Gastrocnemius medialis (tissue), 4 donors: ENCODE data around the gene SEC22C. TPM values are rescaled to one million over a fixed set of nuclear protein-coding genes. Genes with fewer than 3 reads are reported as not detected.

ENCODE experiments used
- ATAC-seq, 2 donors: fragments of 150-250 bp; one replicate each; pipeline ENCODE4 v1.9.1; 2016
- DNase-seq, 2 donors: peaks; one replicate each; pipeline ENCODE4 v3.0.0-alpha.2; 2019
- H3K27ac ChIP-seq, 4 donors: fragments of 200-600 bp; sonication (generic); 1 replicate in 1 of 4; 2 replicates in 3 of 4; pipeline ENCODE4 v1.5.1; 2016 to 2018; ENCODE audit warnings: mild to moderate bottlenecking in 2 of 4, moderate library complexity in 1 of 4
- H3K27me3 ChIP-seq, 3 donors: fragments of 200-600 bp; sonication (generic) in 2 of 3; 1 replicate in 1 of 3; 2 replicates in 2 of 3; pipeline versions ENCODE4 v1.5.1 to v1.6.0; 2016 to 2019; ENCODE audit warnings: mild to moderate bottlenecking in 1 of 3, moderate library complexity in 1 of 3
- H3K36me3 ChIP-seq, 2 donors: fragments of 200-600 bp; sonication (generic) in 1 of 2; one replicate each; pipeline ENCODE4 v1.5.1; 2017 to 2018
- H3K4me1 ChIP-seq, 2 donors: fragments of 200-600 bp; sonication (generic) in 1 of 2; one replicate each; pipeline ENCODE4 v1.5.1; 2016 to 2017; ENCODE audit warnings: mild to moderate bottlenecking in 2 of 2
- H3K4me3 ChIP-seq, 4 donors: fragments of 200-600 bp; sonication (generic) in 3 of 4; 1 replicate in 1 of 4; 2 replicates in 3 of 4; pipeline ENCODE4 v1.5.1; 2016 to 2019; ENCODE audit warnings: mild to moderate bottlenecking in 2 of 4
- H3K9me3 ChIP-seq, 3 donors: fragments of 200-600 bp; sonication (generic) in 2 of 3; 1 replicate in 1 of 3; 2 replicates in 2 of 3; pipeline ENCODE4 v1.5.1; 2016 to 2019
- POLR2A ChIP-seq, 2 donors: fragments of 450-650 bp; IDR thresholded peaks; one replicate each; pipeline ENCODE4 v1.6.1; 2017; ENCODE audit warnings: antibody characterized with exemption in 2 of 2, mild to moderate bottlenecking in 2 of 2, moderate library complexity in 2 of 2
- in situ Hi-C, 4 donors: fragments of 200-750 bp; cut with MboI; loops; one replicate each; pipeline versions ENCODE4 v1.15.0 to v1.8.0; 2017; ENCODE audit warnings: low sequenced_read_pairs in 4 of 4
- intact Hi-C: fragments of 100-400 bp; cut with DNase I; formaldehyde crosslinking; loops from one replicate; pipeline ENCODE4 v1.15.1; 2023; ENCODE audit warnings: low total_unique reads
- total RNA-seq, 4 donors: library from RNA; depleted of rRNA; stranded (reverse); fragments of >200 nt; gene quantifications; one replicate each; pipeline versions ENCODE4 v1.1.0 to v1.2.3, GENCODE V29; 2016
- TF ChIP-seq, protein P1 (sequence below), 5 experiments: fragments of 450-650 bp in 3 of 5; fragments of 200-600 bp in 2 of 5; sonication (generic) in 2 of 5; IDR thresholded peaks in 4 of 5; conservative IDR thresholded peaks in 1 of 5; 1 replicate in 4 of 5; 2 replicates in 1 of 5; pipeline ENCODE4 v1.5.1; 2016 to 2019; ENCODE audit warnings: antibody characterized with exemption in 5 of 5, mild to moderate bottlenecking in 3 of 5, moderate library complexity in 3 of 5

SEC22C gene
- total RNA-seq, 4 donors from 2014 or later = 35.5 to 54.6 (median 40.6) TPM

DNA sequence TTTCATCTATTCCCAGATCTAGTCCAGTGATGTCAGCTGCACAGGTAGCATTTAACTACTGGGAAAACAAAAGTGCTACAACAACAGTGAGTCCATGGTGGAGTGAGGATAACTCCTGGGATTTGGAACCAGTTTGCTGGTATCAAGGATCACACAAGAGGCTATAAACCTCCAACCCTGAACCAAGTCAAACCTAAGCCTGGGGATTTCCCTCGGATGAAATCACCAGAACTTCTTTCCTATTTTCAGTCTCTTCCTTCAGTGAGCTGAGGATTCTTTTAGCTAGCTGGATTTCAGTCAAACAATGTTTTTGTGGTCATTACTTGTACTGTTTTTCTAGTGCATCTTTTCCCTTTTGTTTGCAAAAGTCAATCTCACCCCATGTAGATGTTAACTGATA is 31.5 kb downstream of the SEC22C start:
- intact Hi-C loops (no loop called here), in situ Hi-C loops (loop anchor here in 1 of 4 donors (25.0 kb wide), 1 partner anchor 313 kb away; no protein-coding TSS in a partner anchor)
- DNase-seq = no peak
- ATAC-seq = no peak
- Histone ChIP-seq H3K27ac (no peak overlapping the region), H3K9me3 (no peaks in the 10 kb centered on the region), H3K36me3 (peaks cover 0 to 22% of the 10 kb centered on the region in 2 donors), H3K4me1 (peaks cover 0 to 5% of the 10 kb centered on the region in 2 donors), H3K4me3 (no peak overlapping the region), H3K27me3 (no peaks in the 10 kb centered on the region)
- TF ChIP-seq, protein P1, sequence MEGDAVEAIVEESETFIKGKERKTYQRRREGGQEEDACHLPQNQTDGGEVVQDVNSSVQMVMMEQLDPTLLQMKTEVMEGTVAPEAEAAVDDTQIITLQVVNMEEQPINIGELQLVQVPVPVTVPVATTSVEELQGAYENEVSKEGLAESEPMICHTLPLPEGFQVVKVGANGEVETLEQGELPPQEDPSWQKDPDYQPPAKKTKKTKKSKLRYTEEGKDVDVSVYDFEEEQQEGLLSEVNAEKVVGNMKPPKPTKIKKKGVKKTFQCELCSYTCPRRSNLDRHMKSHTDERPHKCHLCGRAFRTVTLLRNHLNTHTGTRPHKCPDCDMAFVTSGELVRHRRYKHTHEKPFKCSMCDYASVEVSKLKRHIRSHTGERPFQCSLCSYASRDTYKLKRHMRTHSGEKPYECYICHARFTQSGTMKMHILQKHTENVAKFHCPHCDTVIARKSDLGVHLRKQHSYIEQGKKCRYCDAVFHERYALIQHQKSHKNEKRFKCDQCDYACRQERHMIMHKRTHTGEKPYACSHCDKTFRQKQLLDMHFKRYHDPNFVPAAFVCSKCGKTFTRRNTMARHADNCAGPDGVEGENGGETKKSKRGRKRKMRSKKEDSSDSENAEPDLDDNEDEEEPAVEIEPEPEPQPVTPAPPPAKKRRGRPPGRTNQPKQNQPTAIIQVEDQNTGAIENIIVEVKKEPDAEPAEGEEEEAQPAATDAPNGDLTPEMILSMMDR (IDR thresholded peaks at IDR 0.05 in 4 of 5, conservative IDR thresholded peaks at IDR 0.05 in 1 of 5) = no peak
- TF ChIP-seq POLR2A (IDR thresholded peaks at IDR 0.05) = no peak

DNA sequence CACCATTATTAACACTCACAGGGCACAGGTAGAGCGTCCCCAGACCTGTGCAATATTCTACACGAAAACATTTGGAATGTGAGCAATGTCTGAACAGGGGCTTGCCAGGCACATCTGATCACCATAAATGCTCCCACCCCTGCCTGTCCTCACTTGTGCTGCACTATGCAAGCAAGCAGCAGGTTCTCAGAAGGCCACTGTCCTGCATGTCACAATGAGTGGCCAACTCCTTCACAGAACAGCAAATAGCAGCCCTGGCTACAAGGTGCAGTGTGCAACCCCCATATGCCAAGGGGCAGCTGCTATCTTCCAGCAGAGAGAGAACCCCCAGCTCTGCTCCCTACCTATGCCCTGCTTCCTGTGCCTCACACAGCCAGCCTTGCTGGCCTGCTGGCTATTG is 32.6 kb downstream of the SEC22C start:
- intact Hi-C loops = loop anchor here (5.0 to 10.0 kb wide), 2 partner anchors 47 to 654 kb away; partner anchors contain the start of gene VIPR1
- Histone ChIP-seq H3K27me3 (no peaks in the 10 kb centered on the region), H3K36me3 (peaks cover 0 to 10% of the 10 kb centered on the region in 2 donors), H3K4me1 (peaks cover 0 to 5% of the 10 kb centered on the region in 2 donors), H3K9me3 (no peaks in the 10 kb centered on the region), H3K4me3 (no peak overlapping the region), H3K27ac (no peak overlapping the region)
- in situ Hi-C loops = loop anchor here in 3 of 4 donors (5.0 to 25.0 kb wide), 3 partner anchors 312 to 324 kb away; no protein-coding TSS in a partner anchor
- DNase-seq (no peak), ATAC-seq (no peak)
- TF ChIP-seq, protein P1 (IDR thresholded peaks at IDR 0.05 in 4 of 5, conservative IDR thresholded peaks at IDR 0.05 in 1 of 5) = no peak
- TF ChIP-seq POLR2A (IDR thresholded peaks at IDR 0.05) = no peak

DNA sequence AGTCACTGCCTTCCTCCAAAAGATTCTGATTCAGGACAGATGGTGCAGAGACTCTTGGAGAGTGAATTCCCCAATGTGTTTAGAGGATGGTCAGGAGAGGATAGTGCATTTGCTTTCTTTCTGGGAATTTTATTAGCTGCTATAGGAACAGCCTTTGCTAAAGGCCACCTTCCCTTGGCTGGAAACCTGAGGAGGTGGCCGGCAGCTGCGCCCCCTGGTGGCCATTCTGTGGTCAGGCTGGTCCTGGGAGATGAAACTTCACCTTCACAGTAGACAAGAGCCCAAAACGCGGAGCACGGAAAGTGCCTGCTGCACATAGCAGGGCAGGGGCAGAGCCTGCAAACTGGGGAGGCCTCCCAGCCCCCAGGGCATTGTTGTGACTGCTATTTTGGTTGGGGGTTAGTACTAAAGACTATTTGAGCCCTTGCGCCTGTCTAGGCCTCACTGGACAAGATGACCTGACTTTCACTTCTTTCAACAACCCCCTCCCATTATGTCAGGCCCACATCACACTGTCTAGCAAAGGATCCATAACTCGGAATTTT is 34.3 kb downstream of the SEC22C start:
- peaks cover 0 to 5% of the 10 kb centered on the region in 2 donors for H3K4me1 ChIP-seq
- intact Hi-C loops = loop anchor here (5.0 to 10.0 kb wide), 2 partner anchors 45 to 653 kb away; partner anchors contain the start of gene VIPR1
- no peak overlapping the region for H3K4me3 ChIP-seq
- ATAC-seq (peak; percentile 48 to 82), DNase-seq (peak in 1 of 2 donors; percentile 45)
- TF ChIP-seq, protein P1 (IDR thresholded peaks at IDR 0.05 in 4 of 5, conservative IDR thresholded peaks at IDR 0.05 in 1 of 5) = peak; percentile 63 to 97 (median 84)
- no peak for TF ChIP-seq POLR2A (IDR thresholded peaks at IDR 0.05)
- no peaks in the 10 kb centered on the region for H3K27me3 ChIP-seq
- H3K27ac ChIP-seq = peak overlapping the region in 3 of 4 donors; percentile 20 to 48 (median 47)
- in situ Hi-C loops = loop anchor here in 3 of 4 donors (5.0 to 25.0 kb wide), 3 partner anchors 310 to 323 kb away; no protein-coding TSS in a partner anchor
- H3K9me3 ChIP-seq = no peaks in the 10 kb centered on the region
- H3K36me3 ChIP-seq = no peaks in the 10 kb centered on the region

DNA sequence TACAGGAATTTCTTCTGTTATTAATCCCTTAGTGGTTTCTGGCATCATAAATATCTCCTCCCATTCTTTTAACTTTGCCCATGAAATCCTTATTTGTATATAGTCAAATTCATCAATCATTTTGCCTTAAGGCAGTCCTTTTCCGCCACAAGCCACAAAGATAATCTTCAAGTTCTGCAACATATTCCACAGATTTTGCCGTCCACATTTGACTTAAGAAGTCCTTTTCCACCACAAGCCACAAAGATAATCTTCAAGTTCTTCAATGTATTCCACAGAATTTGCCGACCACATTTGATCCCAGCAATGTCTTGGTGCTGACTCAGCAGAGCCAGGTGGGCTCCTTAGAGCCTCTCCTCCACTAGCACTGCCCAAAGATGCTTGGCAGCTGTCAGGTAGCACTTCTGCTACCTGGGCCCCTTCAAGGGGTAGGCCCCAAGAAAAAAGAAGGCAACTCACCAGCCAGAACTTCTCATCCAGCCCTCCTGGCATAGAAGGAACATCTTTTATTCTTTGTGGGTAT is 35.0 kb downstream of the SEC22C start:
- TF ChIP-seq POLR2A (IDR thresholded peaks at IDR 0.05) = no peak
- TF ChIP-seq, protein P1 (IDR thresholded peaks at IDR 0.05 in 4 of 5, conservative IDR thresholded peaks at IDR 0.05 in 1 of 5) = no peak
- no peak for ATAC-seq
- Histone ChIP-seq H3K27me3 (no peaks in the 10 kb centered on the region), H3K27ac (peak overlapping the region in 3 of 4 donors; percentile 22 to 47 (median 43)), H3K36me3 (no peaks in the 10 kb centered on the region), H3K4me1 (peaks cover 0 to 5% of the 10 kb centered on the region in 2 donors), H3K4me3 (no peak overlapping the region), H3K9me3 (no peaks in the 10 kb centered on the region)
- in situ Hi-C loops = loop anchor here in 3 of 4 donors (5.0 to 25.0 kb wide), 3 partner anchors 309 to 322 kb away; no protein-coding TSS in a partner anchor
- intact Hi-C loops = loop anchor here (5.0 to 10.0 kb wide), 2 partner anchors 44 to 652 kb away; partner anchors contain the start of gene VIPR1
- DNase-seq = no peak
